Esophagus muscularis mucosa (tissue), 4 donors: ENCODE measurements around the gene SELENON. TPM values are rescaled to one million over a fixed set of nuclear protein-coding genes. Genes with fewer than 3 reads are reported as not detected.
A peak's percentile ranks its signal among the peaks of the same experiment; 100 is the strongest.

Experiments used
- DNase-seq: peaks from one replicate; pipeline ENCODE4 v3.0.0-alpha.2; 2017; ENCODE audit errors: extremely low spot score
- H3K27ac ChIP-seq, 4 donors: fragments of 200-600 bp; sonication (generic); replicated peaks in 1 of 4; 1 replicate in 3 of 4; 2 replicates in 1 of 4; pipeline ENCODE4 v1.5.1; 2016 to 2019; ENCODE audit warnings: mild to moderate bottlenecking in 1 of 4
- H3K27me3 ChIP-seq, 4 donors: fragments of 200-600 bp; sonication (generic); one replicate each; pipeline versions ENCODE4 v1.5.1 to v1.6.0; 2016 to 2019
- H3K36me3 ChIP-seq, 4 donors: fragments of 200-600 bp; sonication (generic); one replicate each; pipeline ENCODE4 v1.5.1; 2016 to 2019
- H3K4me1 ChIP-seq, 4 donors: fragments of 200-600 bp; sonication (generic); one replicate each; pipeline ENCODE4 v1.5.1; 2016 to 2019
- H3K4me3 ChIP-seq, 4 donors: fragments of 200-600 bp; sonication (generic); 1 replicate in 2 of 4; 2 replicates in 2 of 4; pipeline ENCODE4 v1.5.1; 2016 to 2019; ENCODE audit warnings: mild to moderate bottlenecking in 4 of 4, moderate library complexity in 1 of 4
- H3K9me3 ChIP-seq, 4 donors: fragments of 200-600 bp; sonication (generic); 1 replicate in 3 of 4; 2 replicates in 1 of 4; pipeline ENCODE4 v1.5.1; 2016 to 2019
- EP300 ChIP-seq: sonication (generic); formaldehyde crosslinking; IDR thresholded peaks from one replicate; pipeline ENCODE4 v1.6.1; 2017; ENCODE audit warnings: antibody characterized with exemption
- POLR2A ChIP-seq: fragments of 450-650 bp; IDR thresholded peaks from one replicate; pipeline ENCODE4 v1.6.1; 2017; ENCODE audit warnings: antibody characterized with exemption, moderate library complexity, mild to moderate bottlenecking, low read depth
- POLR2AphosphoS5 ChIP-seq, 2 donors: sonication (generic); formaldehyde crosslinking; IDR thresholded peaks; one replicate each; pipeline ENCODE4 v1.6.1; 2017; ENCODE audit warnings: antibody characterized with exemption in 2 of 2
- WGBS: methylation state at CpG from one replicate; pipeline ENCODE4 v1.1.5; 2018; 5-methylcytosine and 5-hydroxymethylcytosine counted together
- intact Hi-C: fragments of 100-400 bp; cut with DNase I; formaldehyde crosslinking; loops from one replicate; pipeline ENCODE4 v1.15.1; 2023
- total RNA-seq, 4 donors: library from RNA; depleted of rRNA; stranded (reverse); fragments of >200 nt; gene quantifications; one replicate each; pipeline versions ENCODE4 v1.1.0 to v1.2.1, GENCODE V29; 2016
- TF ChIP-seq, protein P1 (sequence below), 3 experiments: fragments of 200-600 bp in 2 of 3; fragments of 450-650 bp in 1 of 3; sonication (generic) in 2 of 3; IDR thresholded peaks; one replicate each; pipeline ENCODE4 v1.5.1; 2017 to 2019; ENCODE audit warnings: antibody characterized with exemption in 3 of 3, mild to moderate bottlenecking in 2 of 3, moderate library complexity in 1 of 3

Gene SELENON
- total RNA-seq, 4 donors from 2014 or later, result 35.3 to 75.1 (median 50.5) TPM

DNA sequence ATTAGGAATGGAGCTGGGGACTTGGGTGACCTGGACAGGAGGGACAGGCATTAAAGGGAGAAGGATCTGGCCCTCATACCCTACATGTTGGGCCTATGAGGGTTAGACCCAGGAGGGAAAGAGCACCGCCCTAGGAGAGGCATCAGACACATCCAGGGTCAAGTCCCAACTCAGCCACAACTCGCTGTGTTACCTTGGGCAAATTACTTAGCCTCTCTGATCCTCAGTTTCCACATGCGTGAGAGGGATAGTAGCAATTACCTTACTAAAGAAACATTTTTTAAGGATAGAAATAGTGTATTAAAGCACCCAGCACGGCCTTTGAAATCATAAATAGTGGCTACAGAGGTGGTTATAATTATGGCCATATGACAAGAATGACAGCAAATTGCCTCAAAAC, 20.1 kb upstream of the SELENON start:
- DNase-seq, result no peak
- intact Hi-C loops, result no loop called here
- Histone ChIP-seq H3K36me3 (peaks cover 0 to 57% (median 14%) of the 10 kb centered on the region in 4 donors), H3K9me3 (no peaks in the 10 kb centered on the region), H3K27me3 (no peaks in the 10 kb centered on the region), H3K4me3 (no peak overlapping the region), H3K27ac (no peak overlapping the region), H3K4me1 (peaks cover 11 to 25% (median 16%) of the 10 kb centered on the region in 4 donors)
- WGBS, result 83% methylated on average over 4 of the region's 4 CpGs
- TF ChIP-seq EP300 (no peak), POLR2A (no peak)

DNA sequence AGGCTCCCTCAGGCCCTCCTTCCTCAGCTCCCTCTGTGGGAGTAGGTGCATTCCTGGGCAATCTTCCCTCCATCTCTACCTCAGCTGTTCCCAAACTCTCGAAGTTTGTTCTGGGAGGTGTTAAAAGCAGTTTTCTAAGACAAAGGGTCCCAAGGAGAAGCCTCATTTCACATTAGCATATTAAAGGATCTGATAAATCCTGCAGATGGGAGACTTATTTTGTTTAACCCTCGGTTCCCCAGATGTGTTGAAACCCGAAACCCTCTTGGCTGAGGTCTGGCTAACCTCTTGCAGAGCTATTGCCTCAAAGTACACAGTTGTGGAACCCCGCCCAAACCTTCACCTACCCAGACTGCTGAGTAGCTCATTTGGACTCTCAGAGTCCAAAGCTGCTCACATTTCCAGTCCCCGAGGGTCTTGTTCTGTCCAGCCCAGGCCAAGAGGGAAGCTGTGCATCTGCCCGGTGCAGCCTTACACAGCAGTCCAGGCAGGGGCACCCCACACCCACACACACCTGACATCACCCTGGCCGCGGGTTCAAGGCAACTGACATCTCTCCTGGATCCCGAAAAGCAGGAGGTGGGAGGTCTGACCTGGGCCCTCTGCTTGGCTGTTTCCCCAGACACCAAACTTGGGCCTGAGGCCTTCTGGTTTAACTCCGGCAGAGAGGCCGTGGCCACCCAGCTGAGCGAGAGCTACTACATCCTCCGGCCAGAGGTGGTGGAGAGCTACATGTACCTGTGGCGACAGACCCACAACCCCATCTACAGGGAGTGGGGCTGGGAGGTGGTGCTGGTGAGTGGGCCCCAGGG, 19.5 kb upstream of the SELENON start:
- TF ChIP-seq EP300, result no peak
- TF ChIP-seq, protein P1, sequence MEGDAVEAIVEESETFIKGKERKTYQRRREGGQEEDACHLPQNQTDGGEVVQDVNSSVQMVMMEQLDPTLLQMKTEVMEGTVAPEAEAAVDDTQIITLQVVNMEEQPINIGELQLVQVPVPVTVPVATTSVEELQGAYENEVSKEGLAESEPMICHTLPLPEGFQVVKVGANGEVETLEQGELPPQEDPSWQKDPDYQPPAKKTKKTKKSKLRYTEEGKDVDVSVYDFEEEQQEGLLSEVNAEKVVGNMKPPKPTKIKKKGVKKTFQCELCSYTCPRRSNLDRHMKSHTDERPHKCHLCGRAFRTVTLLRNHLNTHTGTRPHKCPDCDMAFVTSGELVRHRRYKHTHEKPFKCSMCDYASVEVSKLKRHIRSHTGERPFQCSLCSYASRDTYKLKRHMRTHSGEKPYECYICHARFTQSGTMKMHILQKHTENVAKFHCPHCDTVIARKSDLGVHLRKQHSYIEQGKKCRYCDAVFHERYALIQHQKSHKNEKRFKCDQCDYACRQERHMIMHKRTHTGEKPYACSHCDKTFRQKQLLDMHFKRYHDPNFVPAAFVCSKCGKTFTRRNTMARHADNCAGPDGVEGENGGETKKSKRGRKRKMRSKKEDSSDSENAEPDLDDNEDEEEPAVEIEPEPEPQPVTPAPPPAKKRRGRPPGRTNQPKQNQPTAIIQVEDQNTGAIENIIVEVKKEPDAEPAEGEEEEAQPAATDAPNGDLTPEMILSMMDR (IDR thresholded peaks at IDR 0.05), result no peak
- no peak overlapping the region for H3K27ac ChIP-seq
- H3K27me3 ChIP-seq, result no peaks in the 10 kb centered on the region
- no peak overlapping the region for H3K4me3 ChIP-seq
- H3K9me3 ChIP-seq, result no peaks in the 10 kb centered on the region
- peaks cover 17 to 30% (median 22%) of the 10 kb centered on the region in 4 donors for H3K4me1 ChIP-seq
- 73% methylated on average over 8 of the region's 14 CpGs for WGBS
- intact Hi-C loops, result no loop called here
- H3K36me3 ChIP-seq, result peaks cover 0 to 51% (median 14%) of the 10 kb centered on the region in 4 donors
- no peak for DNase-seq

DNA sequence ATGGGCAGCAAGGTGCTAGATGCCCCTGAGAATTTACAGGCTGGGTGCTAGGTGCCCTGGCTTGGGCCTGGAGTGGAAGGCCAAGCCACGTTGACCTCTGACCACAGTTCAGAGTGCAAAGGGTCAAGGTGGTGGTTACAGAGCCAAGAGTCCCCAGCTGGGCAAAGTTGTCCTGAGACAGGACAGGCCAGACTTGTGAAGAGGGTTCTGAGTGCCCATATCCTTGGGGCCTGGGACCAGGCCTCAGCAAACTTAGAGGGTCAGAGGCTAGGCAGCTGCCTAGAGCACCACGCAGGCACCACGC, 18.9 kb upstream of the SELENON start:
- intact Hi-C loops, result no loop called here
- H3K4me1 ChIP-seq, result peaks cover 20 to 35% (median 27%) of the 10 kb centered on the region in 4 donors
- peaks cover 0 to 45% (median 14%) of the 10 kb centered on the region in 4 donors for H3K36me3 ChIP-seq
- no peak for DNase-seq
- no peaks in the 10 kb centered on the region for H3K9me3 ChIP-seq
- no peaks in the 10 kb centered on the region for H3K27me3 ChIP-seq
- no peak overlapping the region for H3K27ac ChIP-seq
- WGBS, result 88% methylated on average over 2 of the region's 3 CpGs
- H3K4me3 ChIP-seq, result no peak overlapping the region
- TF ChIP-seq POLR2A (no peak), POLR2AphosphoS5 (IDR thresholded peaks at IDR 0.05) (no peak), EP300 (no peak)
- TF ChIP-seq, protein P1 (IDR thresholded peaks at IDR 0.05), result no peak

DNA sequence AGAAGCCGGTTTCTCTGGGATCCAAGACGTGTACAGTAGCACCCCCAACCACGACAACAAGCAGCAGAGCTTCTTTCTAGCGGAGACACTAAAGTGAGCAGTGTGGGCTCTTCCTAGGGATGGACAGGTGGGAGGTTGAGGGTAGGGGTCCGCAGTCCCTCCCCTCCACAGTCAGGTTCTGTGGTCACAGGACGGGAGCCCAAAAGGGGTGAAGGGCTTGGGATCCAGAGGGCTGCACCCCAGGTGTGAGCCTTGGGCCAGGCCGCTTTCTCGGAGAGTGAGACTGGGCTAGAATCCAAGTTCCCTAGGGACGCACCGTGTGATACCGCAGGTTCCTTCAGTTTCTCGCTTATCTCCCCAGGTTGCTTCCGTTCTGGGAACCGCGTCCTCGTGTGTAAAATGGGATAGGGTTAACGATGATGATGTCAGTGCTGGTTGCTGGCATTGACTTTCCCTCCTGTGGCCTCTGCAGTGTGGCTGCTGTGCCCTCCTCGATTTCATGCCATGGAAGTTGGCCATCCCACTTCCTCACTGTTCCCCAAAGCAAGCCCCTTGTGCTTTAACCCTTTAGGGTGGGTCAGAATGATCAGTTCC, 17.3 kb upstream of the SELENON start:
- H3K27me3 ChIP-seq, result no peaks in the 10 kb centered on the region
- DNase-seq, result no peak
- H3K27ac ChIP-seq, result no peak overlapping the region
- 87% methylated on average over 10 of the region's 18 CpGs for WGBS
- H3K4me1 ChIP-seq, result peaks cover 28 to 51% (median 43%) of the 10 kb centered on the region in 4 donors
- H3K9me3 ChIP-seq, result no peaks in the 10 kb centered on the region
- no peak overlapping the region for H3K4me3 ChIP-seq
- intact Hi-C loops, result no loop called here
- TF ChIP-seq EP300 (no peak), POLR2AphosphoS5 (IDR thresholded peaks at IDR 0.05) (no peak), POLR2A (no peak)
- TF ChIP-seq, protein P1 (IDR thresholded peaks at IDR 0.05), result no peak
- H3K36me3 ChIP-seq, result peaks cover 0 to 29% (median 10%) of the 10 kb centered on the region in 4 donors

DNA sequence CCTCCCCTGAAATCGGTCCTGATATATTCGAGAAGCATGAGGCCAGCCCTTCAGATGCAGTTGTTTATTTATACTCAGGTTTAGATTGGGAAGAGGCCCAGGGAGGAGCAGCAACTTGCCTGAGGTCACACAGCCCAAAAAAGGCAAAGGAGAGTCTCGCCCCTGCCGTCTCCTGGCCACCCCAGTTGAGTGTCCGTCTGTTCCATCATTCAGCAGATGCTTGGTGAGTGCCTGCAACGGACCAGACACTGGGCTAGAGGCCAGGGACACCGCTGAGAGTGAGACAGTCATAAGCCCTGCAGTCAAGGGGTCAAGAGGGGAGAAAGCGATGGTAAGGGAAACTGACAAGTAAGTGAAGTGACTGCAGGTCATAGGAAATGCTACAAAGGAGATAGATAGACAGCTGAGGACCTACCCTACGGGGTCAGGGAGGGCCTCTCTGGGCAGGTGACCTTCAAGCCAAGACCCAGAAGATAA, 15.4 kb upstream of the SELENON start:
- Histone ChIP-seq H3K27ac (peak overlapping the region; percentile 50 to 78 (median 68)), H3K36me3 (peaks cover 0 to 14% (median 0%) of the 10 kb centered on the region in 4 donors), H3K4me3 (no peak overlapping the region), H3K27me3 (no peaks in the 10 kb centered on the region), H3K9me3 (no peaks in the 10 kb centered on the region), H3K4me1 (peaks cover 28 to 53% (median 46%) of the 10 kb centered on the region in 4 donors)
- intact Hi-C loops, result no loop called here
- 45% methylated on average over 9 of the region's 9 CpGs for WGBS
- no peak for DNase-seq
- TF ChIP-seq, protein P1 (IDR thresholded peaks at IDR 0.05), result no peak
- TF ChIP-seq POLR2A (no peak), EP300 (no peak), POLR2AphosphoS5 (IDR thresholded peaks at IDR 0.05) (no peak)
